Stimulated activated CD8-positive, alpha-beta memory T cell treated with anti-CD3 and anti-CD28 coated beads, Interleukin-12 subunit alpha, Interleukin-12 subunit beta, amount 100 ng/mL, for 24 hours (primary cell): ENCODE results near the gene RXRB.

Experiments
- DNase-seq: peaks from one replicate; pipeline ENCODE4 v3.0.0-alpha.2; 2020; ENCODE audit errors: extremely low read depth

Gene RXRB

DNA sequence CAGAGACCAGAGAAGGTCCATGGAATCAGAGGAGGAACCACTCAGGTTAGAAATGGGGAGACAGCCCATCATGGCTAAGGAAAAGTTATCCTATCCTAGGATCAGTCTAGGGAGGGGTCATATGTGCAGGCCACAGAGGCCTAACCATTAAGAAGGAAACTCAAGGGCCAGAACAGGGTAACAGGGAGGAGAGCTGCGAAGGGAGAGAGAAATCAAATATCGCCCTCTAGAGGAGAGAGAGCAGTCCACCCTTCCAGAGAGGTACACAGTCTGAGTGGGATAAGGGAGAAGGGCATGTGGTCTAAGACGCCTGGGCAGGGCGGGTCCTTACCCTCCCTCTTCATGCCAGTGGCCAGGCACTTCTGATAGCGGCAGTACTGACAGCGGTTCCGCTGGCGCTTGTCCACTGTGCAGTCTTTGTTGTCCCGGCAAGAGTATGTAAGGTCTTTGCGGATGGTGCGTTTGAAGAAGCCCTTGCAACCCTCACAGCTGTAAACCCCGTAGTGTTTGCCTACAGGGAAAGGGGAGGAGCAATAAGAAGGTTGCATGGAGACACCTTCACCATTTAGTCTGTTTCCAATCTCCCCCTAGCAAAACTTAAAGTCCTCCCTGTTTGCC lies 2.9 kb downstream of the RXRB start:
- no peak for DNase-seq

DNA sequence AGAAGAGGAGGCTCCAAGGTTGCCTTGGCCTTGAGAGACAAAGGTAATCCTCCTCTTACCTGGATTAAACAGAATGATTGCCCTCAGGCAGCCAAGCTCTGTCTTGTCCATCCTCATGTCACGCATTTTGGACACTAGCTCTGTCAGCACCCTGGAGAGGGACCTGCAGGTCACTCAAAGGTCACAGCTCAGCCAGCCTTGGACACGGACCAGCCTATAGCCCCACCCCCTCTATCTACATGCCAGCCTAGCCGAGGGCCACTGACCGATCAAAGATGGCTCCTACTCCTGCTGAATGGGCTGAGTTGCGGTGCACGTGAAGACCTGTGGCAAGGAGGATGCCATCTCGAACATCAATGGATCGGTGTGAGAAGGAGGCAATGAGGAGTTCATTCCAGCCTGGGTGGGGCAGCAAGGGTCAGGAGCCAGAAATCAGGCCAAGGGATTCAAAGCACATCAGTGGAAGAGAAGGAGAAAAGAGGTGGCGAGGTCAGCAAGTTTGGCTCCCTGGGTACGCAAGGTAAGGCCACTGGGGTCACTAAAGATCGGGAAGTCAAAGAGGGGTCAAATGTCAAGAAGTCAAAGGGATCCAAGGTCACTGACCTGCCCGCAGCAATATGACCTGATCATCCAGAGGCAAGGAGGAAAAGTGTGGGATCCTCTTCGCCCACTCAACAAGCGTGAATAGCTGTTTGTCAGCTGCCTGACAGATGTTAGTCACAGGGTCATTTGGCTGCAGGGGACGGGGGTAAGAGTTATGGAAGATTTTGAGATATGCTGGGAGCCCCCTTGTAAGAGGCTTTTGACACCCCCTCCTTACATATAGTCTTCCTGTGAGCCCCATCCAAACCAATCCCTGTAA lies 4.9 kb downstream of the RXRB start:
- DNase-seq = no peak

DNA sequence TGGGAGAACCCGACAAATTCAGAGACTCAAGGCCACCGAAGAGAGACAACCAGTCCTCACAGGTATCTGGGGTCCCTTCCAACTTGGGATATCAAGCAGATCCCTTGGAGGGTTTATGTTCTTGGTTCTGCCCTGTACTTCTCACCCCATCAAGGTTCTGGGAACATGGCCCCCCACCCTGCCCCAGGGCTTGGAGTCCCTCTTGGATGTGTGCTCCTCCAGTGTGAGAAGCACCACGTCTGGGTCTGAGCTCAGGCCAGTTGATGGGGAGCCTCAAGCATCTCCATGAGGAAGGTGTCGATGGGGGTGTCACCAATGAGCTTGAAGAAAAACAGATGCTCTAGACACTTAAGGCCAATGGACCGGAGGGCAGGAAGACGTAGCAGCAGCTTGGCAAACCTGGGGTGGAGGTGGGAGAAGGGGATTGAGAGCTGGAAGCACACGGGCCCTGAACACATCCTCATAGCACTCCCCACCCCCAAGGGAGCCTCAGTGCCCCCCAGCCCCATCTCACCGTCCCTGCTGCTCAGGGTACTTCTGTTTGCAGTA lies 6.0 kb downstream of the RXRB start:
- no peak for DNase-seq

DNA sequence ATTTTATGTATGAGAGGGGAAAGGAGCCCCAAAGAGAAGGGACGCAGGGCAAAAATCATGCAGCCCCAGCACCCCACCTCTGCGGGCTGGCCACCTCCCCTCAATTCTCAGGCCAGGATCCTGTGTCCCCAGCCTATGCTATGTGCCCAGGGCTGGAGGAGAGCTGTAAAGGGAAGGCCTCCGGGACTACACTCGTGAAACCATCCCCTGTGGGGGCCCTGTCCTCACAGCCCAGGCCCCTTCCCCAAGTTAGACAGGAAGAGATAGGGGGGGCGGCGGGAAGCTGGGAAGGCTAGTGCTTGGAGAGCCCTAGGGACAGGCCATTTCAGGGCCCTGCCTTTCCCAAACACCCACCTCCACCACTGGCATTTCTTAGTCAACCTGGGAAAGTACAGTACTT lies 6.8 kb downstream of the RXRB start:
- no peak for DNase-seq

DNA sequence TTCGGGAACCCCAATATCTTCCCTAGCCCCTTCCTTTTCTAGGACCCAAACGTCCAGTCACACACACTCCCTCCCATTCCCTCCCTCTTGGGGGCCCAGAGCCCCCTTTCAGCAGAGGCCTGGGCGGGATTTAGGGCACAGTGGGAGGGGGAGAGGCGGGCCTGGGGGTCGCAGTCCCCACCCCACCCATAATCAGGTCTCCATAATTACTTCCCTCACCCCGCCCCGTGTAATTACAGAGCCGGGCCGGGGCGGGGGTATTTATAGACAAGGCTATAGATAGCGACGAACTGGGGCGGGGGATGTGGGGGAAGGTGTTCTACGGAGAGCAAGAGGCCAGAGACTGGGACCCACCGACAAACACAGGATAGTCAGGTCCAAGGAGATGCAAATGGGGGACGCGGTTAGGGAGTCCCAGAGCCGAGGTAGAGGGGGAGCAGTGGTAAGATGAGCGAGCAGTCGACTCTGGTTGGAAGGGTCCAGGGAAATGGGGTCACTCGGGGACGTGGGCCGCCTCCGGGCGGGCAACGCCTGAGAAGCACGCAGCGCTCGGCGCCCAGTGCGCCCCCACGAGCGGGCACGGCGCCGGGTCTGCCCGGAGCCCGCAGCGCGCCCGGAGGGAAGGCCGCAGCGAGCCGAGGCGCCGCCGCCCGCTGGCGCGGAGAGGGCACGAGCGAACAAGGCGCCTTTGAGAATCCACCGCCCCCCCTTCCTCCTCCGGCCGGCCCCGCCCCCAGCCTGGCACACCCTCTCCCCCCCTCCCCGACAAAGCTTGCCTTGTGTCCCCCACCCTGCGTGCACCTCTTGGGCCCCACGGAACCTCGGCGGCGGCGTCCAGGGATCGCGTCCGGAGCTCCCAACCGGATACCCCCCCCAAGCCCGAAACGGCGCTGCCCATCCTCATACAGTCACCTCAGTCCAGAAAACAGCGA lies 7.5 kb downstream of the RXRB start:
- no peak for DNase-seq

DNA sequence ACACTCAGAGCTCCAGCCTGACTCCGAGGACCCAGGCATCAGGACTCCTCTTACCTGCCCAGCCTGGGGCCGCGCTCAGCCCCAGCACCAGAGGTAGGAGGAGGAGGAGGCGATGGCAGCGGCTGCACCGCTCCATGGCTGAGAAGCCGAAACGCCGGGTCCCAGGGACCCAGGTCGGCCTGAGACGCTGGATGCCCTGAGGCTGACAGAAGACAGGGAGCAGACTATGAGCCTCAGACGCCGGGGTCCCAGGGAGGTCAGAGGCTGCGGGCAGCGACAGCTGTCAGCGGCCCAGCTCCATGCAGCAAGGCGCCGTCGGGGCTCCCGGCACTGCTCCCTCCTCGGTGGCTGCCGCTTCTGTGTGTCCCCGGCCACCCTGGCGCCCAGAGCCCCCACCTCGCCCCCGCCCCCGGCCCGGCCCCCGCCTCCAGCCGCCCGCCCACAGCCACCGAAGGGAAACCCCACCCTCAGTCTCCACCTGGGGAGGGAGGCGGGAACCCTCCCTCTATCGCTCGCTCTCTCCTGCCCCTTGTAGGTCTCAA lies 8.3 kb downstream of the RXRB start, which contains the start of gene COL11A2:
Gene COL11A2 (minus strand): TSS at position 363 of the 542 bp plus-strand sequence. CDS start 227 bp downstream, at position 136.
- no peak for DNase-seq

DNA sequence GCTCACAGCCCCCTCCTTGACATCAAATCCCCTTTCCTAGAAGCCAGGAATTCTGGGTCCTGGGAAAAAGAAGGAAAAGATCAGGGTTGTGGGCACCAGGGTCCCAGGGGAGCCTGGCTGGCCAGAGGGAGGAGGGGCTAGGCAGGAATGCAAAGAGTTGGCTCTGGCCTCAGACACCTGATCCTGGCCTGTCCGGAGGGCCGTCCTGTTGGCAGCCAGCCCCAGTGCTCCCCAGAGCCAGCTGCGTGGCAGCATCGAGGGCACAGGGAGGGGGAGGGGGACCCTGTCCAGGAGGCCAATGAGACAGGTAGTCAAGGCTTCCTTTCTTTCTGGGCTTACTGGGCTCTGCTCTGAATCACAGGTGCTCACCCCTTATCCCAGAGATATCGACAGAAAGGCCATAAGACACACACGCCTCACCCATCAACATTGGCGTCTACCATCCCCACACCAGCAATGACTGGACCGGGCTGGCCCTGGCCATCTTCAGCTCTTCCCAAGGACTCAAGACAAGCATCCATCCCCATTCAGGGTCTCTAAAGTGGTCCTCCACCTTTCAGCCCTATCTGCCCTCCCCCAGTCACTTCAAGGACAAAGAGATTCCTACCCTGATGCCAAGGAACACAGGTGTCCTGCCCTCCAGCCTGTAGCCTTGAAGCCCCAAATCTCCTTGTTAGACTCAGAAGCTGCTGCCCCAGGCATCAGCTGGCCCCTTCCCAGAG lies 8.9 kb downstream of the RXRB start:
- DNase-seq = no peak

DNA sequence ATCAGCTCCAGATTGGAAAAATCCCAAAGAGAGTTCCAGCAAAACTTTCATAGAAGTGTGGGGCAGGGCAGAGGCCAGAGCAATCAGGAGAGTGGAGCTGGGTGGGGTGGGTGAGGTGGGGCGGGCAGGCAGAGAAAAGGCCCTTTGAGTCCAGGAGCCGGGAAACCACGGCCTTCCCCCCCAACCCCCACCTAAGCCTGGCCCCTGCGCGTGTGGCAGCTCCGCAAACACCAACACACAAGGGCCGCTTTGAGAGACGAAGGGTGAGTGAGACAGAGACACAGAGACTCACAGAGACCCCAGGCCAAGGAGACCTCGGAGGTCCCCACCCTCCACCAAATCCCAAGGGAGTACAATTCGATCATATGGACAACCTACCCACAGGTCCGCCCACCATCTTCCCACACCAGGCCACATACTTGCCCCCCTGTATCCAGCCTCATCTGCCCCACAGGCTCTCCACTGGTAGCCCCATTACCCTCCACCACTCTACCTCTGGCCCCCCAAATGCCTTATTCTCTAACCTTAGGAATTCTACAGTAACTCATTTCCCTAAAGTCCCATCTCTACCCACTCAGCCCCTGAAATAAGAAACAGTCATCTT lies 9.9 kb downstream of the RXRB start:
- DNase-seq = no peak

DNA sequence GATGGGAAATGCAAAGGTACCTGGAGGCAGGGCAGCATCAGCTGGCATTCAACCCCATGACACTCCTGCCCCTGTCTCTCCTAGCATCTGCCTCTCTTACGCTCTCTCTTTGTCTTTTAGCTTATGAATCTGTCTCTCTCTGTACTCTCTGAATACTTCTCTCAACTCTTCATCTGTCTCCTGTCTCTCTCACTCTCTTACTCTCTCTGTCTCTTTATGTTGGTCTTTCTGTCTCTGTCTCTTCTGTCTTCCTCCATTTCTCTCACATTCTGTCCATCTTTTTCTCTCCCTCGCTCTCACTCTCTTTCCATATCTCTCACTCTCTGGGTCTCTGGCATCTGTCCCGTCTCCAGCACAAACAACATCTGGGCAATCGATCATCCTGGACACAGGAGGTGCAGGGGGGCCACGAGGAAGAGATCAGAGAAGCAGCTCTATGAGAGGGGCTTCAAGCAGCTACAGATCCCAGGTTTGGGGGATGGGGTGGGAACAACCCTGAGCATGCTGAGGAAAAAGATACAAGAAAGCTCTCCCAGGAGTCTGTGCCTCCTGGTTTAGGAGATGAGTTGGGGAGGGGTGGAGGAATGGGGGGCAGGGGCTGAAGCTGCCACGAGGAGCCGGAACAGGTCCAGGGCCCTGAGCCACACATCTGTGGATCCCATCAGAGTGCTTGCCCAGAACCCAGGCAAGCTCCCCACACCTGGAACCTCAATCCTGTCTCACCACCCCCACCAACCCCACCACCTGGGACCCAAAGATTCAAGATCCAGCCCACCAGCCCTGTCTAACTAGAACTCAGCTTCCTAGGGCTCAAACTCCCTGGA lies 10.6 kb downstream of the RXRB start:
- DNase-seq = no peak

DNA sequence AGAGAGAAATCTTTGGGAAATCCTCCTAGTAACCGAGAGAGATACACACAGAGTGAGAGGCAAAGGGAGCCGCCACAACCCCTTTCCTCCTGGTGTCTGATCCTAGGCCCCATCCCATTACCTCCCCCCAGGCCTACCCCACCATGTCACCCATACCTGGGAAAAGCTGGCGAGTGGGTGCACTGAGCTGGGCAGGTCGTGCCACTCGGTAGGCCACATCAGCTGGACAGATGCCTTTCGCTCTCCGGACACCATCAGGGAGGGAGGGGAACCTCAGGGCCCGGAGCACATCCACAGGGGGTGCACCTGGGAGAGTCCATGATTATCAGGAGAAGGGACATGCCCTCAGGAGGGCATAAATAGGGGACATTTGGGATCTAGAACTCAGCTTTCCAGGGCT lies 11.3 kb downstream of the RXRB start:
- no peak for DNase-seq

DNA sequence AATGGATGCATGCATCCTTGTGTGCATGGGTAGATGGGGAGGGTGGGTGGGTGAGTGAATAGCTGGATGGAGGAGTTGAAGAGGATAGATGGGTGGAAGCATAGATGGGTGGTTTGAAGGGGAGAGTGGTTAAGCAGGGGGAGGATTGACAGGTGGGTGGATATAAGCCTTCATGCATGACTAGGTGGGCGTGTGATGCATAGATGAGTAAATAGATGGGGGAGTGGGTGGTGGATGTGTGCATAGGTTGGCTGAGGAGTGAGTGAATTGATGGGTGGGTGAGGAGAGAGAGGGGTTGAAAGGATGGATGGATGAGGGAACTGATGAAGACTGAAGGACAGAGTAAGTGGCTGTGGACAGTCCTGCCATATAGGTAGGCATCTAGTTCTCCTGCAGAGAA lies 12.7 kb downstream of the RXRB start:
- DNase-seq = no peak

DNA sequence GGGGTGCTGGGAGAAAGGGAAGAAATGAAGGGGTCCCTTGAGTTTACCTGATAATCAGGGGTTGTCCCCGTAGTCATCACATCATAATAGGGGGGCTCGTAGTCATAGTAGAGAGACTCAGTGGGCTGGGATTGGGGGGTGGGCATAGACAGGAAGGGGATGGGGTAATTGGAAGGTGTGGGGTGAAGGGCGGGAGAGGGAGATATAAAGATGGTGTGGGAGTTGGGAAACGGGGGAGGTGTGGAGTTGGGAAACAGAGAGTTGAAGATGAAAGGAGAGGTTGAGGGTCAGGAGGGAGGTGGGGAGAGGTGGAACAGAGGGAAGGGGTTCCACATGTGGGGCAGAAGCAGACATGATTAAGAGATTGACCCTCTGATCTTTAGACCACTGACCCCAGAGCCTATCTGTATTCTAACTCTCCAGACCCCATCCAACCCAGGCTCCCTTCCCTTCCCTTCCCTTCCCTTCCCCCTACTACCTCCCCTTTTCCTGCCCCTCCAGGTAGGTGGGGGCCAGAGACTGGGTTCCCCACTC lies 14.7 kb downstream of the RXRB start:
- no peak for DNase-seq

DNA sequence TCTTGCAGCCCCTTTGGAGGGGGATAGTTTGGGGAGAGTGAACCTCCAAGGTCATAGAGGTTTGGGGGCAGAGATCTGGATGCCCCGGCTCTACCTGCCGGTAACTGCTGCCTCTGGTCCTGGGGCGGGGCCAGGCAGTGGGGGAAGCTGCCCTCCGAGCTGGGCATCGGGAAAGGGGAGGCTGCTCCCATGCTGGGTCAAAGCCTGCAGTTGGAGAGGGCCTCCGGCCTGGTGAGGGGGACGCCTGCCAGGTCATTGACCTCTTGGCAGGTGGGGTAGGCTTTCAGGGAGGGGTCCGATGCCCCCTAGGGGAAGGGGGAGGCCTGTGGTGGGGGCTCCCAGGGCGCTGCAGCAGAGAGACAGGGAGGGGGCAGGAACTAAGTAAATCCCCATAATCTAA lies 15.3 kb downstream of the RXRB start:
- no peak for DNase-seq

DNA sequence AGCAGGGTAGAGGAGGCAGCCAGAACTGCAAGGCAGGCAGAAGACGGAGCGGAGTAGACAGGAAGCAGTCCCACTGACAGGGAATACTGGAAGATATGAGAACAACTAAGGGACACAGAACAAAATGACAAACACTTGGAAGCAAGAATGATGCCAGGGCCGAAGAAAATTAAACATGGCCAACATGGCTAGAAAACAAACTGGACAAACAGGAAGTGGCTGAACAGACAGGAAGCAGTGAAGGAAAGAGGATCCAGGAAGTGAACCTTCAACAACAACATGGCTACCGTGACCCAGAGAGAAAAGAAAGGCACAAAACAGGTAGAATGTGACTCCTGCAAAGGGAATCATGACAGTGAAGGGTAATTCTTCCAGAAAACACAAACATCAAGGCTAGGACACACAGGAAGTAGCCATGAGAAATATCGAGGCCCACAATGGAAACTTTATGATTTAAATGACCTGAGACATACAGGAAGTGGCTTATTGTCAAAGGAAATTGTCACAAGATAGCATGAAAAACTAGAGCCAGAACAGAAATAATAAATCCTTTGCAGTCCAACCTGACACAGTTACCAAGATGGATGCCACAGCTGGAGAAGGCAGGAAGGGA lies 17.3 kb downstream of the RXRB start:
- no peak for DNase-seq

DNA sequence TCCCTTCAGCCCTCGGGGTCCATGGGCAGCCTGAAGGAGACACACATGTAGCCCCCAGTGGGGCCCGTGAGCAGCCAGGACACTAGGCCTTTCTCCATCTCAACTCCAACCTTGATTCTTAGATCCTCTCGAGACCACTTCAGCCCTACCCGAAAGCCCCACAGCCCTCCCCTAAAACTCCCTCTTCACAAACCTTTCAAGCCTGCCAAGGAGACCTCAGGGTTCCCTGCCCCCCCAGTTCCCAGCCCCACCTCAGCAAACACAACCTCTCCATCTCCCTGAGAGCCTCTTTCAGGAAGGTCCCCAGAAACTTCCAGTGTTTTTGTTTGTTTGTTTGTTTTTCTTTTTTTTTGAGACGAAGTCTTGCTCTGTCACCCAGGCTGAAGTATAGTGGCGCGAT lies 19.3 kb downstream of the RXRB start:
- no peak for DNase-seq

DNA sequence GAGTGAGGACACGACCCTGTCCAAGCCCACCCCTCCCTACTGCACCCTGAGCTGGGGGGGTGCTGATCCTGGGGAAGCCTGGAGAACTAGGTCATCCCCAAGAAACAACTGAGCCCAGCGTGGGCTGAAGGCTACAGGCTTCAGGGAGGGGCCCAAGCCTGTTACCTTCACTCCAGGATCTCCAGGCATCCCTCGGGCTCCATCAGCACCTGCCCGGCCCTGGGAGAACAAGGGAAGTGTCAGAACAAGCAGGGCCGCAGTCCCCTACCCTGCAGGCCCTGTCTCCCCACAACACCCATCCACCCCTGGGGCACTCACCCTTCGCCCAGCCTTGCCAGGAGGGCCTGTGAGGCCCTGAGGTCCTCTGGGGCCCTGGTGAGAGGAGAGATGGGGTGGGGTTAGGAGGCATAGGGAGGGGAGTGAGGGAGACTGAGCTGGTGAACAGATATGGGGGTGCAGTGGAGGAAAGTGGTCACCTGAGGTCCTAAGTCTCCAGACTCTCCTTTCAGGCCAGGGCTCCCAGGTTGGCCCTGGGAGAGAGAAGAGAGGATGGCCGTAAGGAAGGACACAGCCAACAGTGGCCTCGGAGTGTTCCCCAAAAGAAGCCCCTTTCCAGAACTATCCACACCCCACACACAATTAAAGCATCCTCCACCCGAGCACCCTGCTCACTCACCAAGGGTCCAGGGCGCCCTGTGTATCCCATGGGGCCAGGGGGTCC lies 21.6 kb downstream of the RXRB start:
- DNase-seq = no peak

DNA sequence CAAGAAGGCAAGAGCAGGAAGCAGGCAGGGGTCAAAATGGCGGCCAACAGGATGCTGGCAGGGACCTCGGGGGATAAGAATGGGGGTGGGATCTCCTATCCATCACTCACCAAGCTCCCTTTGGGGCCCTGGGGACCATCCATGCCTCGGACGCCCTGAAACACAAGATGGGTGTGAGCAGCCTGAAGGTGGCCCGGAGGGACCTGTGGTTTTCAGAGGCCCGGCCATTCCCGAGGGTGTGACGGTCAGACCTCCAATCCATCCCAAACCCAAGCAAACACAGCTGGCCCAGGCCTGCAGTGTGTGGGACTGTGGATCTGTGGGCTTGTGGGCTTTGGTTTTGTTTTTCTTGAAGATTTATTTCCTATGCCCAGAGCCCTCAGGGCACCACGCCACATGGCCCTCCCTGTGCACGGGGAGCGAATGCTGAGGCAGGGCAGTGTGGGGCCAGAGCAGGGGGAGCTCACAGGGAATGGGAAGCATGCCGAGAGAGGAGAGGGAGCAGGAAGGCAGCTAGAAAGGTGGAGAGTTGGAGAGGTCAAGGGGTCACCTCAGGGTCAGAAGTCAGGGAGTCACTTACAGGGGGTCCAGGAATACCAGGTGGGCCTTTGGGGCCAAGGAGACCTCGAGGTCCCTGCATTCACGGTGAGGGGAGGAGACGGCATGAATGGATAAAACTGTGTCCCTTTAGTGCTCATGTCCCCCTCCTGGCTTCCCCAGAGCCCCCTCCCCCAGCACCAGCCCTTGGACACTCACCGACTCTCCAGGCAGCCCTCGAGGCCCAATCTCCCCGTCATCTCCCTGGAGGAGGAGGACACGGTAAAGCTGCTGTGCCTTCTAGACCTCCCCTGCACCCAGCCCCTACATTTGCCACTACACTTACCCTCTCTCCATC lies 22.7 kb downstream of the RXRB start:
- no peak for DNase-seq
